GM21515 (cell line): ENCODE measurements around the gene ZNF350.
A peak's percentile ranks its signal among the peaks of the same experiment; 100 is the strongest.
"Not testable (repeated sequence)": the region's sequence is repeated elsewhere in the genome, so short reads cannot be mapped to it uniquely, and the experiment has no call there.

Source experiments
- ATAC-seq: cut with Tn5 transposase; IDR thresholded peaks from one replicate; pipeline ENCODE4 v1.9.1; 2021; ENCODE audit not compliant: unreplicated experiment

Gene ZNF350

GRCh38 chr19:51986309-51987291 is at the start of gene ZNF350:
ZNF350 (minus strand) TSS chr19:51986840; CDS start chr19:51974360, 12,480 bp downstream.
- ATAC-seq = no peak

- ATAC-seq = no peak
Measured at GRCh38 chr19:52034051-52034728, 47.5 kb upstream of the ZNF350 start.

- peak; percentile 25 for ATAC-seq
Measured at GRCh38 chr19:52028780-52029123, 42.1 kb upstream of the ZNF350 start.

- ATAC-seq = peak; percentile 92
Measured at GRCh38 chr19:52028027-52028779, 41.6 kb upstream of the ZNF350 start, which contains the start of gene ZNF614. ZNF614 (minus strand) TSS chr19:52028379; CDS start chr19:52025745, 2,634 bp downstream.

- ATAC-seq = not testable (repeated sequence)
Measured at GRCh38 chr19:52026255-52026990, 39.8 kb upstream of the ZNF350 start.

- not testable (repeated sequence) for ATAC-seq
Measured at GRCh38 chr19:52024478-52024877, 37.8 kb upstream of the ZNF350 start.

- ATAC-seq = no peak
Measured at GRCh38 chr19:52022193-52022592, 35.6 kb upstream of the ZNF350 start.

- ATAC-seq = no peak
Measured at GRCh38 chr19:52020506-52020905, 33.9 kb upstream of the ZNF350 start.

- no peak for ATAC-seq
Measured at GRCh38 chr19:52010674-52011073, 24.0 kb upstream of the ZNF350 start.

GRCh38 chr19:52007806-52008557 is 21.3 kb upstream of the ZNF350 start, which contains the start of gene ZNF615:
ZNF615 (minus strand) TSS chr19:52008211; CDS start chr19:52003711, 4,500 bp downstream.
- peak; percentile 95 for ATAC-seq

GRCh38 chr19:52007451-52007805 is 20.8 kb upstream of the ZNF350 start:
- ATAC-seq = no peak

- no peak for ATAC-seq
Measured at GRCh38 chr19:51994048-51994644, 7.5 kb upstream of the ZNF350 start.

- no peak for ATAC-seq
Measured at GRCh38 chr19:51993422-51993821, 6.8 kb upstream of the ZNF350 start.

- no peak for ATAC-seq
Measured at GRCh38 chr19:51983361-51983760, 3.3 kb downstream of the ZNF350 start.

GRCh38 chr19:51980926-51981325 is 5.7 kb downstream of the ZNF350 start:
- not testable (repeated sequence) for ATAC-seq

GRCh38 chr19:51980116-51980736 is 6.4 kb downstream of the ZNF350 start:
- ATAC-seq = no peak

- ATAC-seq = no peak
Measured at GRCh38 chr19:51978882-51979281, 7.8 kb downstream of the ZNF350 start.

GRCh38 chr19:51977346-51977745 is 9.3 kb downstream of the ZNF350 start:
- ATAC-seq = no peak

GRCh38 chr19:51976852-51977251 is 9.8 kb downstream of the ZNF350 start:
- no peak for ATAC-seq
